GM12873 (cell line): Measurements from ENCODE around the gene SECTM1.

ENCODE experiments used
- CTCF ChIP-seq: IDR thresholded peaks from 2 replicates; pipeline ENCODE4 v1.5.1; 2012; ENCODE audit warnings: low read depth, mild to moderate bottlenecking, moderate library complexity, low read length, control low read depth; ENCODE audit not compliant: insufficient read depth; ENCODE audit errors: missing control alignments

SECTM1 gene

GRCh38 chr17:82295472-82295814 lies 38.1 kb downstream of the SECTM1 start:
- TF ChIP-seq CTCF = no peak

- no peak for TF ChIP-seq CTCF
Measured at GRCh38 chr17:82294064-82294773, 39.3 kb downstream of the SECTM1 start.

GRCh38 chr17:82292251-82293154 lies 41.1 kb downstream of the SECTM1 start:
- no peak for TF ChIP-seq CTCF

- TF ChIP-seq CTCF = no peak
Measured at GRCh38 chr17:82291582-82292250, 41.9 kb downstream of the SECTM1 start.

- TF ChIP-seq CTCF = no peak
Measured at GRCh38 chr17:82287868-82288801, 45.4 kb downstream of the SECTM1 start.

- no peak for TF ChIP-seq CTCF
Measured at GRCh38 chr17:82287013-82287867, 46.3 kb downstream of the SECTM1 start.
